Islet precursor cell (in vitro differentiated cells): Measurements from ENCODE around the gene DDX25.

Experiments
- DNase-seq: peaks from one replicate; pipeline ENCODE4 v3.0.0-alpha.2; 2018

Gene DDX25

GRCh38 chr11:125938418-125938817, 34.1 kb downstream of the DDX25 start:
- no peak for DNase-seq

DNA sequence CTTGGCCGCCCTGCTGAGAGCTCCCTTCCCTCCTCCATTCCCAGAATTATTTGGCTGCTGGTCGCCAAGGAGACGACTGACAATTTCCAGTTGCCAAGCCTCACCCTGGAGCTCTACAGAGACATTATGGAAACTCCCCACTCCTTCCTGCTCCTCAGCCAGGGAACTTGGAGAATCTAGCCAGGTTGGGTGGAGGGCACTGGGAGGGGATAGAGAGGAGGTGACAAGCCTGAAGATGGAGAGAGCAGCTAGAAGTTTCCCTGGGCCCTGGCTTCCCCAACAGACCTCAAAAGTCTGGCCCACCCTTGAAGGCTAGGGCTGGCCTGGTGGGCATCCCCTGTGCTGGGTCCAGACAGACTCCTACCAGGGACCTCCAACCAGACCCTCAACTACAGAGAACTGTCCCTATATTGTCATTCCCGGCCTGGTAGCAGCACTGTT, 34.8 kb downstream of the DDX25 start:
- no peak for DNase-seq

DNA sequence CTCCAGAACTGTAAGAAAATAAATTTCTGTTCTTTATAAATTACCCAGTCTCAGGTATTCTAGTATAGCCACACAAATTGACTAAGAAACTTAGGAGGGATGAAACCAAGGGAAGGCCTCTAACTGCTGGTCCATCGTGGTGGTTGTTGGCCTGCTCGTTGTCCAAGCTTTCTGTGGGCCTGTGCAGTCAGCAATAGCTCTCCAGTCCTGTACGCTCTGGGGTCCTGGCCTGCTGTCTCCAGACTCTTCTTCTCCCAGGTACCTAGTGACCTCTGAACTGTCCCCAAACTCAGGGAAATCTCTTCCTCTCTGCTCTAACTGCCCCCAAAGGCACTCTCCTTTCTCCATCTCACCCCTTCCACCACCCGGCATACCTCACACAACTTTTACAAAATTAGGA, 35.8 kb downstream of the DDX25 start:
- DNase-seq = no peak

DNA sequence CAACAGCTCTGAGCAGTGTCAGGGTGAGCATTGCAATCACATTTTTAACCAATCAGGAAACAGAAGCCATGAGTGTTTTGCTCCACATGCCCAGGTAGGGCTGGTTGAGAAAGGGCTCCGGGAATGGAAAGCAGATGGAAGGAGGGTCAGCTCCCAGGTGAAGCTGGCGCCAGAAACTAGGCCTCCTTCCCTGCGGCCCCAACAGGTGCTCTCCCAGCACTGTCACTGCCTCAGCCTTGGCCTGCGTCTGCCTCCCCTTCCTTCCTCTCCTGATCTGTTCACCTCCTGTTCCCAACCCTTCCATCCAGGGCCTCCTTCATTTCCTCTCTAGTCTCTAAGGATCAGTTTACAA, 36.9 kb downstream of the DDX25 start:
- no peak for DNase-seq

- peak; percentile 87 for DNase-seq
Measured at GRCh38 chr11:125941619-125942611, 37.6 kb downstream of the DDX25 start.

DNA sequence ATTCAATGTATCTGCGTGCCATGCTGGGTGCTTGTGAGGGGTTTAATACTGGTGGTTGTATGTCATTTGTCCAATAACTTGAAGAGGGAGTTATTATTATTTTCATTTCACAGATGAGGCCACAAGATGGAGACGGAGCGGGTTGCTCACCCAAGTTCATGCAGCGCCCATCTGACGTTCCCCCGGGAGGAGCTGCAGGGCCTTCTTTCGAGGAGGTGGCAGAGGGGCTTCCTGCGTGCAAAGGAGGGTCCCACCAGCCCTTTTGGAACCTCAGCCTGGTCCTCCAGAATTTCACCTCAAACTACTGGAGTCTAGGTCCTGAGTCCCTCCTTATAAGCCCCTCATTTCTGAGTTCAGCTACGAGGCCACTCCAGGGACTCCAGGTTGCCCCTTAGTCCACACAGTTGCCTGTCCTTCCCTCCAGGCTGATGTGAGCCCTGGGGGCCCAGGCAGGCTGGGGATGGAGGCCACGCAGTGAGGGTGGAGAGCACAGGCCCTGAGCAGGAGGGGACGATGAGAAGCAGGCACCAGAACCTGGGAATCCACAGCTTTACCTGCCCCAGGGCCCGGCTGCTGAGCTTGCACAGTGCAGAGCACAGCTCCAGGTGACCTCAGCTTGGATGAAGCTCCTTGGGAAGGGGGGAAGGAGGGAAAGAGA, 38.6 kb downstream of the DDX25 start:
- DNase-seq = no peak

DNA sequence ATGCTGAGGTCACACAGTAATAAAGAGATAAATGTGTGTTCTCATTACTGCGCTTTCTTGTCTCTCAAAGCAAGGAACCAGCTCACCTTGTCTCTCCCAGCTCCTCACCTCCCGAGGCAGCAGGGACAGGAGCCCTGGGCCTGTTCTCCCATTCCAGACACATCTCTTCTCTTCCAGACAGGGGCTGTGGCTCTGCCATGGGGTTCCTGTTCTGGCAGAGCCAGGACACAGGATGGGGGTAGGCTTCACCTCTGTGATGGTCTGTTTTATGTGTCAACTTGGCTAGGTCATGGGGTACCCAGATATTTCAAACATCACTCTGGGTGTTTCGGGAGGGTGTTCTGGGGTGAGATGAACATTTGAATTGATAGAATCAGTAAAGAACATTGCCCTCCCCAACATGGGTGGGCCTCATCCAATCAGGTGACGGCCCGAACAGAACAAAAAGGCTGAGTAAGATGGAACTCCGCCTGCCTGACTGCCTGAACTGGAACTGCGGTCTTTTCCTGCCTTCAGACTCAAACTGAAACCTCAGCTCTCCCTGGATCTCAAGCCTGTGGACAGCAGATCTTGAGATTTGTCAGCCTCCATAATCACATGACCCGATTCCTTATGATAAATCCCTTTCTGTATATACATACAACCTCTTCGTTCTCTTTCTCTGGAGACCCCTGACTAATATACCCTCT, 39.5 kb downstream of the DDX25 start:
- no peak for DNase-seq

GRCh38 chr11:125944350-125945010, 40.2 kb downstream of the DDX25 start:
- DNase-seq = no peak

DNA sequence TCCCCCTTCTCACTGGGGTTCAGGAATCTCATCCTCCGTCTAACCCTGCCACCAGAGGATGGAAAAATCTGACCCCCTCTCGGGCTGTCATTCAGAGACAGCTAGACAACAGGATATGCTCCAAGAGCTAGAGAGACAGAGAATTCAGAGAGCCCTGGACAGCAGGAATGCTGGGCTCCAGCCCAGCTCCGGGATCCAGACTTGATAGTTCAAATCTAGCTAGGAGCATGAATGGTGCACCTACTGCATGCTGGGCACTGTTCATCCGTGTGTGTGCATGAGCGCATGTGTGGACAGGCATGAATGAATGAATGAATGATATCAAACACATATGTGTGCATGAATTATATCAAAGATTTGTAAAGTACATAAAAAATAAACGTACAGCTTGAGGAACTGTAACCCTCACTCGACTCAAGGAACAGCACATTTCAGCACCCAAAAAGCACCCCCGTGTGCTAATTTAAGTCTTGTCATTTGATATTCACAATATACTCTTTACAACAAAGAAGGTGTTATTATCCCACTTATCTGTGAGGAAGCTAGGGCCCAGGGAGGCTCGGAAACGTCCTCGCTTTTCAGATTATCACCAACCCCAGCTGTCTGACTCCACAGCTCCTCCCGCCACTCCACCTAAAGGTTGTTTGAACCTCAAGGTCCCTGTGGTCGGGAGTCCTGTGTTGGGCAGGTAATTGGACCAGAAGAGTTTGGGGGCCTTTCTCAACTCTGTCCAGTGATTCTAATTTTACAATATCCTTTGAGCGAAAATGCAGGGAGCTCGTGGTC, 40.9 kb downstream of the DDX25 start:
- DNase-seq = no peak

DNA sequence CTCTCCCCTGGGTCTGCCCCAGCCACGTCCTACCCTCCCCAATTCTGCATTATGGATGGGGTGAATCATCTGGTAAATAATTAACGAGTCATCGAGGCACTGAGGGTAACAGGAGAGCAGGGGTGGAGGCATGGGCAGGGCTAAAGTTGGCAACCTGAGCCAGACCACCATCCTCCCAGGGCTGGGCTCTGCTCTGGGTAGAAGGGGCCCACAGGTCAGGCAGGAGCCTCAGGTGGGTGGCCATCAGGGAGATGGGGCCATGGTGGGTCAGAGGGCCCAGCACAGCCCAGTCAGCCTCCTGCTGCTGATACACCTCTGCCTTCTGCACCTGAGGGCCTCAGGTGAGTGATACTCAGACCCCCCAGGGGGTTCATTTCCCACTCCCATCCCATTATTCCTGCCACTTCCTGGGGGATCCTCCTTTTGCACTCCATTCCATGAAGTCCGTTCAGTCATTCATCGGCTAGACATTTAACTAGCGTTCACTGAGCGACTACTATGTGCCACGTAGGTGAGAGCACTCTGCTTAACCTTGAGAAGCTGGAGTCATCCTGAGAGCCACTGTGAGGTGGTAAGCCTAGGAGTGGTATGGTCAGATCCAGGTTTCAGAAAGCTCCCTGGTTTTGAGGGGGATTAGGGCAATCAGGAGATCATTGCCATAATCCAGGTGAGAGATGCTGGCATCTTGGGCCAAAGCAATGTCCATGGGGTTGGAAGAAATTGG, 41.7 kb downstream of the DDX25 start, which contains the start of gene VSIG10L2:
Gene VSIG10L2, plus strand, starts transcription at position 248 of the 724 bp plus-strand sequence. Its CDS starts 12 bp downstream, at position 260.
- DNase-seq = no peak

DNA sequence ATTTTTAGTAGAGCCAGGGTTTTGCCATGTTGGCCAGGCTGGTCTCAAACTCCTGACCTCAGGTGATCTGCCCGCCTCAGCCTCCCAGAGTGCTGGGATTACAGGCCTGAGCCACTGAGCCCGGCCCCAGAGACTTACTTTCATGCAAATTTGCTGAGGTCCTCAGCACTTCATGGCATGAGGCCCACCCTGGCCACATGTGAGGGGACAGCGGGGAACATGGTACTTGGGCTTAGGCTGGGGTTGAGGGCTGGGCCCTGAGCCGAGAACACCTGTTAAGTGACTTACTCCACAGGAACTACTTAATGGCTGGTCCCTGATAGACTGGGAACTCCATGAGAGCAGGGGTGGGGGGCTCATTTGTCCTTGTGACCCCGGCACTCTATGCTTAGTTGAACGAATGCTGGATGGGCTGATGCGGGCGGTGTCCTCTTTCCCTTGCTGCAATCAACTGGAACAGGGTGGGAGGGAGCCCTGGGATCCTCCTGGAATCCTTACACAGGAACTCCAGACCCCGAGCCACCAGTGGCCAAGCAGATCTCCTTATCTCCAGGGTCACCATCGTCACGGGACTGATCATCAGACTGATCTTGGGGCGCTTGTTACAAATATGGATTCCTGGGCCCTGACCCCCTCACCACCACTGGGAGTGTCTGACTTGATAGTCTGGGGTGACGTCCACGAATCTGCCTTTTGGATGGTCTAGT, 42.6 kb downstream of the DDX25 start:
- DNase-seq = no peak

GRCh38 chr11:125947419-125948277, 43.3 kb downstream of the DDX25 start:
- no peak for DNase-seq

DNA sequence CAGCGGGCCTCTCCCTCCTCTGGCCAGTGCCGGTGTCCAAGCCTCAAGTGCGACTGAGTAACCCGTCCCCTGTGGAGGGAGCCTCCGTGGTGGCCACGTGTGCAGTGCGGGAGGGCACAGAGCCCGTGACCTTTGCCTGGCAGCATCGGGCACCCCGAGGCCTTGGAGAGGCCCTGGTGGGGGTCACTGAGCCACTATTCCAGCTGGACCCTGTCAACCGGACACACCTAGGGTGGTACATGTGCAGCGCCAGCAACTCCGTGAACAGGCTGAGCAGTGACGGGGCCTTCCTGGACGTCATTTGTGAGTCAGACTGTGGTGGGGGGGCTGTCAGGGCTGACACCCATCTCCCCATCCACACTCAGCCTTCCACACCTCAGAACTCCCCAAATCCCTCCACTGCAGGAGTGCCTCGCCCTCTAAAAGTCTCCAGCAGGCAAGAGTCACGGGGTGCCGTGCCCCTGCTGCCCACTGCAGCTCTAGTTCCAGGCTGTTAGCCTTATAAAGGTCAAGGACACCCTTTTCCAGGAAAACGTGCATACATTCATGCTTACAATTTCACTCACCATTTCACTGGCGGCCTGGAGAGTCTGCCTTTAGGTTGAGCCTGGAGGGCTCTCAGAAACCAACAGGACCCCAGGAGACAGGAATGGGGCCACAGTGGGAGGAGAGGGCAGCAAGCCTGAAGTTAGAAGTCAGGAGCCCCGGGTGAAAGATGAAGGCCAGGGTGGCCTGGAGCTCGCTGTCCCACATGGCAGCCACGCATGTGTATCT, 44.2 kb downstream of the DDX25 start:
- DNase-seq = no peak

DNA sequence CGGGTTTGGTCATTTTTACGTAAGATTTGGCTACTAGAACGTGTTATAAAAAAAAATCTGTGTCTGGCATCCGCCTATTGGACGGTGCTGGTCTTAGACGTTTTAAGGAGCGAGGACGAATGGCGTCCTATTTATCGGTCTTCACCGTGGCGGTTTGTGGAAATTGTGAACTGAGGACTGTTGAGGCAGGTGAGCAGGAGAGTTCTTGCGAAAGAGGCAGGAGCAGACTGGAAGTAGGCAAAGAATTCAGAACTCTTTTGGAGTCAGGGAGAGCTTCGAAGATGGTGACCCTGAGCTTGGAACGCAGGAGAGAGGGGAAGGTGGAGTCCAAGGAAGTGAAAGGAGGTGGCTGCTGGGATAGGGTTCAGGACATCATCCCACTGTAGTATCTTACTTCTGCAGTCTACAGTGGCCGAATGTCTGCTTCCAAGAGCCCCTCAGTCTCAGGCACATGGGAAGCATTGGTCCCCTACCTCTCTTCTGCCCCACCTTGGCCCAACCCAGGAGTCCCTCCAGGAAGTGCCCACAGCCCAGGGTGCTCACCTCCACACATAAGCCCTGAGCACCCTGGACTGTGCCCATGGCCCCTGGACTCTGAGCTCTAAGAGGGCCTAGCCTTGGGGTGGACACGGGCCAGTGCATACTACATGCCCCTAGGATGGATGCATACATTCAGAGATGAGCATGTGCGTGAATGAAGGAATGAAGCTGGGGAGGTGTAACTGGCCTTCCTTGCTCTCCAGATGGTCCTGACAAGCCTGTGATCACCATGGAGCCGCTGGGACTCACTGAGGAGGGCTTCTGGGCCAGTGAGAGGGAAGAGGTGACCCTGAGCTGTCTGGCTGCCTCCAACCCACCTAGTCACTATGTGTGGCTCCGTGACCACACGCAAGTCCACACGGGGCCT, 45.2 kb downstream of the DDX25 start:
- no peak for DNase-seq

- no peak for DNase-seq
Measured at GRCh38 chr11:125950178-125950490, 45.8 kb downstream of the DDX25 start.

DNA sequence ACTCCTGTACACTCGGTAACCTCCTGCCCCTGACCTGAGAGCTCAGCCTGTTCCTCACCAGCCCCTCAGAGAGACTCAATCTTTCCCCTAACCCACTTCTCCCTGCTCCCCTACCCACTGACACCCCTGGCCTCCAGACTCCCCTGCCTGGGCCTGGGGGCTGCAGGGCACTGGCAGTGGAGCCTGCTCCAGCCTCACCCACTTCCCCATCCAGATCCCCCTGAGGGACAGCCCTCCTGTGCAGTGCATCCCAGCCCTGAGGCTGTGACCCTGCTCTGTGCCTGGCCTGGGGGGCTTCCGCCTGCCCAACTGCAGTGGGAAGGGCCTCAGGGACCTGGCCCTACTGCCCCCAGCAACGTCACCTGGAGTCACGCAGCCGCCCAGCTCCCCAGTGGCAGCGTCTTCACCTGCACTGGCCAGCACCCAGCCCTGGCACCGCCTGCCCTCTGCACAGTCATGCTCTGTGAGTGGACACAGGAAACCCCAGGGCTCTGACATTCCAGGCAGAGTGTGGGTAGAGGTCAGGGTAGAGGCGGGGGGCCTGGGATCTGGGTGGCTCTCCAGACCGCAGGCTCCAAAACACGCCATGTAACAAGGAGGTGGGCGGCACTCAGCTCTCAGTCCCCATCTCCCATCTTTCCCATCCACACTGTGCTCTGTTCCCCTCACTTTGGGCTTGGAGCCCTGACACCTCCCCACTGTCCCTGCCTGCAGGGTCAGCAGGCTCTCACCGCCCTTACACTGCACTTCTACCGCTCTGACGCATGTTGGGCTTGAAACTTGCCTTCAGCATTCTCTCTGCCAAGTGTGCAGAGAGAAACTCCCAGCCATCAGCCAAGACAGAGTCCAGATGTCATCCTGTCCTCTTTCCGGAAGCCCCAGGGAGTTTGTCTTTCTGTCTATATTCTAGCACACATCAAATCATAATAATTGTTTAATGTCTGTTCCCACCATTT, 46.7 kb downstream of the DDX25 start:
- no peak for DNase-seq

GRCh38 chr11:125951731-125952130, 47.4 kb downstream of the DDX25 start:
- DNase-seq = no peak
